HepG2 (cell line): ENCODE data around the gene THAP10. TPM values are rescaled to one million over a fixed set of nuclear protein-coding genes. Genes with fewer than 3 reads are reported as not detected.

Experiments
- CBX2 ChIP-seq, 2 experiments: fragments of 200-600 bp in 1 of 2; sonication (generic); formaldehyde crosslinking in 1 of 2; IDR thresholded peaks; 2 replicates each; pipeline versions ENCODE4 v1.7.0 to v1.8.1; 2018 to 2022; ENCODE audit warnings: low read depth in 2 of 2, low read length in 1 of 2, mild to moderate bottlenecking in 1 of 2, missing genetic modification reagents in 1 of 2
- HBP1 ChIP-seq: IDR thresholded peaks from 2 replicates; pipeline ENCODE4 v1.6.1; 2016; ENCODE audit warnings: low read depth, control low read depth
- HDAC2 ChIP-seq: sonication (generic); formaldehyde crosslinking; IDR thresholded peaks from 2 replicates; pipeline ENCODE4 v1.4.0; 2020; ENCODE audit warnings: missing genetic modification reagents
- ISX ChIP-seq: sonication (generic); formaldehyde crosslinking; conservative IDR thresholded peaks from 2 replicates; pipeline ENCODE4 v1.5.0; 2020; ENCODE audit warnings: missing genetic modification reagents
- PATZ1 ChIP-seq: sonication (generic); formaldehyde crosslinking; IDR thresholded peaks from 2 replicates; pipeline ENCODE4 v1.4.0; 2020; ENCODE audit warnings: missing genetic modification reagents
- SP2 ChIP-seq: sonication (generic); formaldehyde crosslinking; IDR thresholded peaks from 2 replicates; pipeline ENCODE4 v1.5.1; 2020; ENCODE audit warnings: mild to moderate bottlenecking, missing genetic modification reagents
- ZEB1 ChIP-seq: IDR thresholded peaks from 2 replicates; pipeline ENCODE4 v1.6.1; 2012; ENCODE audit warnings: mild to moderate bottlenecking, low read depth, inconsistent platforms; ENCODE audit not compliant: insufficient replicate concordance
- ZFX ChIP-seq: sonication (generic); formaldehyde crosslinking; IDR thresholded peaks from 2 replicates; pipeline ENCODE4 v1.4.0; 2020; ENCODE audit warnings: mild to moderate bottlenecking, low read depth, missing genetic modification reagents, moderate library complexity
- ZNF124 ChIP-seq: sonication (generic); formaldehyde crosslinking; IDR thresholded peaks from 2 replicates; pipeline ENCODE4 v1.4.0; 2020; ENCODE audit warnings: missing genetic modification reagents
- ZNF451 ChIP-seq: sonication (generic); formaldehyde crosslinking; IDR thresholded peaks from 2 replicates; pipeline ENCODE4 v1.5.0; 2020; ENCODE audit warnings: mild to moderate bottlenecking, missing genetic modification reagents
- ZNF503 ChIP-seq: sonication (generic); formaldehyde crosslinking; IDR thresholded peaks from 2 replicates; pipeline ENCODE4 v1.4.0; 2020; ENCODE audit warnings: missing genetic modification reagents
- ZNF619 ChIP-seq: sonication (generic); formaldehyde crosslinking; IDR thresholded peaks from 2 replicates; pipeline ENCODE4 v1.4.0; 2020; ENCODE audit warnings: mild to moderate bottlenecking, missing genetic modification reagents
- polyA plus RNA-seq, 8 experiments: library from polyadenylated mRNA; depleted of rRNA in 3 of 8; stranded (reverse) in 7 of 8; unstranded in 1 of 8; fragments of >200 nt; fragmentation: Illumina TruSeq in 4 of 8; extraction: Trizol in 4 of 8; gene quantifications; 2 replicates each; pipeline versions ENCODE4 v1.2.1 to v1.2.3, GENCODE V29; 2011 to 2016; ENCODE audit warnings: low read depth in 4 of 8, missing spikeins in 1 of 8, mixed read lengths in 1 of 8; ENCODE audit not compliant: insufficient read depth in 1 of 8
- total RNA-seq, 5 experiments: library from RNA; depleted of rRNA; stranded (reverse); fragments of >200 nt; fragmentation: Illumina TruSeq; extraction: Trizol; gene quantifications; 2 replicates each; pipeline ENCODE4 v1.2.3, GENCODE V29; 2016; ENCODE audit warnings: low read depth in 1 of 5

Gene THAP10
- total and polyA plus RNA-seq, 2 of the 13 experiments (the other 11 are each of a cell fraction or from before 2014, with no cell fraction given), result 0.64 to 0.69 TPM

DNA sequence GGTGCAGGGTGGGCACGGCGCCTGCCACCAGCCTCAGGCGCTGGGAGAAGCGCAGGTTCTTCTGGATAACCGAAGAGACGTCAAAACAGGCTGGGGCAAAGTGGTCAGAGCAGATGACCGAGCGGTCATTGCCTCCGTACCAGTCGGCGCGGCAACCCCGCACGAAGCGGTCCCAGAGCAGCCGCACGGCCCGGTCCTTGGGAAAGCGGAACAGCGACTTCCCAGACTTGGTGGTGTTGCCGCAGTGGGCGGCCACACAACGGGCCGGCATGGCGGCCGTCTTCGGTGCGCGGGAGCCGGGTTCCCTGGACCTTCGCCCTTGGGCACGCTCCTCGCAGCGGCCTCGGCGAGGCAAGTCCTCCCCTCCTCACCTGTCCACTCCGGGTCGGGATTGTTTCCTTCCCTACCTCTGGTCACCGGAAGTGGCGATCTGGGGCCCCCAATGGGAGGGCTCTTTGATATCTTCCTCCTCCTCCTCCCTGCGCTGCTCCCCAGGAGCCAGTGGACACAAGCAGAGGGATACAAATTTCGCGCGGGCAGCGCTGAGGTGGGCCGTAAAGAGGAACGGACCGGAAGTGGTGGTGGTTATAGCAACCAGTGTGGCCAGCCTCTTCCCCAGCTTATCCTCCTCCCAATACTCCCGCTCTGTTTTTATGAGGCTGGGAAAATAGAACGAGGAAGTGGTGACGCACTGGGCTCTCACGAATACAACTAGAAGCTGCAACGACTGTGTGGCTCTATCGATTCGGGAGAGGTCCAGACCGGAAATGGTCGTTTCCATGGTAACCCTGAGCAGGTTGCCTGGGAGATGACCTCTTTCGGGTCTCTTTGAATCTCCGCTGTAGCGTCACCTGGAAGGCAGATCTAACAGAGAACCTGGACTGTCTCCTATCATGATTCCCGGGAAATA, at the start of gene THAP10, which contains the start of gene LRRC49 (continued):
- TF ChIP-seq ZNF503 (CRISPR knock-in tag) (peak; percentile 14; the same call in 1 of the 2 replicates), ZEB1 (peak; percentile 77), CBX2 (IDR thresholded peaks at IDR 0.05; ENCODE audit: low read depth, low read length) (no peak), CBX2 (CRISPR knock-in tag; IDR thresholded peaks at IDR 0.05; ENCODE audit: low read depth) (no peak), HBP1 (CRISPR knock-in tag) (peak; percentile 98), PATZ1 (CRISPR knock-in tag) (peak; percentile 76), ZNF451 (CRISPR knock-in tag) (peak; percentile 90; the same call in 1 of the 2 replicates), SP2 (CRISPR knock-in tag) (peak; percentile 79), HDAC2 (CRISPR knock-in tag) (peak; percentile 86; the same call in 1 of the 2 replicates), ZFX (CRISPR knock-in tag) (peak; percentile 67), ZNF124 (CRISPR knock-in tag) (peak; percentile 48; the same call in 1 of the 2 replicates), ISX (CRISPR knock-in tag) (no peak), ZNF619 (CRISPR knock-in tag) (0 out of 2 replicates have a peak, but pooled peaks have one; percentile 45)
